ENCODE data around the gene FDXACB1. TPM values are rescaled to one million over a fixed set of nuclear protein-coding genes. Genes with fewer than 3 reads are reported as not detected.

Gene FDXACB1
- total RNA-seq, 3 donors from 2014 or later (not counting 1 experiment from before 2014, with no cell fraction given), result 2.0 to 4.0 (median 3.3) TPM

DNA sequence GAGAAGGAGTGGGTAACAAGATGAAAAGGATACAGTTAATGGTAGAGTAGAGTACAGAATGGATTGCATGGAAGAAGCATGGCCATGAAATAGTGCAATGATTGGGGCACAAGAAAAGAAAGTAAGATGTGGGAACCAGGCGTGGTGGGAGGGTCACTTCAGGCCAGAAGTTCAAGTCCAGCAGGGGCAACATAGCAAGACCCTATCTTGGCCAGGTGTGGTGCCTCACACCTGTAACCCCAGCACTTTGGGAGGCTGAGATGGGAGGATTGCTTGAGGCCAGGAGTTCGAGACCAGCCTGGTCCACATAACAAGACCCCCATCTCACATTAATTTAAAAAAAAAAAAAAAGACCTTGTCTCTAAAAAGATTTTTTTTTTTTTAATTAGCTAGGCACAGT lies 38.3 kb upstream of the FDXACB1 start:
- Histone ChIP-seq H3K27me3 (ENCODE audit: control insufficient read depth, insufficient read depth, low read length) (peaks cover 8% of the 10 kb centered on the region), H3K9me3 (ENCODE audit: control insufficient read depth, insufficient read depth, low read length) (no peaks in the 10 kb centered on the region), H3K36me3 (ENCODE audit: control insufficient read depth, insufficient read depth, low read length) (no peaks in the 10 kb centered on the region), H3K4me1 (ENCODE audit: control insufficient read depth, insufficient read depth, low read length) (no peaks in the 10 kb centered on the region), H3K4me3 (ENCODE audit: low read length) (no peak overlapping the region), H3K27ac (ENCODE audit: low read length) (no peak overlapping the region)
- Mint-ChIP-seq H3K36me3 (no peaks in the 10 kb centered on the region), H3K27ac (no peak overlapping the region), H3K27me3 (ENCODE audit: low read depth in 2 of 2) (peaks cover 23 to 38% of the 10 kb centered on the region in 2 donors), H3K9me3 (no peaks in the 10 kb centered on the region), H3K4me1 (no peaks in the 10 kb centered on the region), H3K4me3 (no peak overlapping the region)
- DNase-seq, result no peak
- TF ChIP-seq, protein P1, sequence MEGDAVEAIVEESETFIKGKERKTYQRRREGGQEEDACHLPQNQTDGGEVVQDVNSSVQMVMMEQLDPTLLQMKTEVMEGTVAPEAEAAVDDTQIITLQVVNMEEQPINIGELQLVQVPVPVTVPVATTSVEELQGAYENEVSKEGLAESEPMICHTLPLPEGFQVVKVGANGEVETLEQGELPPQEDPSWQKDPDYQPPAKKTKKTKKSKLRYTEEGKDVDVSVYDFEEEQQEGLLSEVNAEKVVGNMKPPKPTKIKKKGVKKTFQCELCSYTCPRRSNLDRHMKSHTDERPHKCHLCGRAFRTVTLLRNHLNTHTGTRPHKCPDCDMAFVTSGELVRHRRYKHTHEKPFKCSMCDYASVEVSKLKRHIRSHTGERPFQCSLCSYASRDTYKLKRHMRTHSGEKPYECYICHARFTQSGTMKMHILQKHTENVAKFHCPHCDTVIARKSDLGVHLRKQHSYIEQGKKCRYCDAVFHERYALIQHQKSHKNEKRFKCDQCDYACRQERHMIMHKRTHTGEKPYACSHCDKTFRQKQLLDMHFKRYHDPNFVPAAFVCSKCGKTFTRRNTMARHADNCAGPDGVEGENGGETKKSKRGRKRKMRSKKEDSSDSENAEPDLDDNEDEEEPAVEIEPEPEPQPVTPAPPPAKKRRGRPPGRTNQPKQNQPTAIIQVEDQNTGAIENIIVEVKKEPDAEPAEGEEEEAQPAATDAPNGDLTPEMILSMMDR (IDR thresholded peaks at IDR 0.05), result no peak
- 95% methylated on average over 1 of the region's 2 CpGs for WGBS (ENCODE audit: insufficient coverage)
- intact Hi-C loops (cut with micrococcal nuclease), result no loop called here
- ATAC-seq, result no peak

DNA sequence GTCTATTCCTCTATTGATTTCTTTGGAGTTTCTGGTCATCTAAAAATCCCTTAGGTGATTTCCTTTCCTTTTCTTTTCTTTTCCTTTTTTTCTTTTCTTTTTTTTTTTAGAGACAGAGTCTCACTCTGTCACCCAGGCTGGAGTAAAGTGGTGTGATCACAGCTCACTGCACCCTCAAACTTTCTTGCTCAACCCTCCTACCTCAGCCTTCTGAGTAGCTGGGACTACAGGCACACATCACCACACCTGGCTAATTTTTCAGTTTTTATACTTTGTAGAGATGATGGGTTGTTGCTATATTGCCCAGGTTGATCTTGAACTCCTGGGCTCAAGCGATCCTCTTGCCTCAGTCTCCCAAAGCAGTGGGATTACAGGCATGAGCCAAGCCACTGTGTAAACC lies 37.8 kb upstream of the FDXACB1 start:
- Histone ChIP-seq H3K27me3 (ENCODE audit: control insufficient read depth, insufficient read depth, low read length) (peaks cover 12% of the 10 kb centered on the region), H3K36me3 (ENCODE audit: control insufficient read depth, insufficient read depth, low read length) (no peaks in the 10 kb centered on the region), H3K27ac (ENCODE audit: low read length) (no peak overlapping the region), H3K9me3 (ENCODE audit: control insufficient read depth, insufficient read depth, low read length) (no peaks in the 10 kb centered on the region), H3K4me3 (ENCODE audit: low read length) (no peak overlapping the region), H3K4me1 (ENCODE audit: control insufficient read depth, insufficient read depth, low read length) (no peaks in the 10 kb centered on the region)
- Mint-ChIP-seq H3K27me3 (ENCODE audit: low read depth in 2 of 2) (peaks cover 28 to 41% of the 10 kb centered on the region in 2 donors), H3K4me3 (no peak overlapping the region), H3K9me3 (no peaks in the 10 kb centered on the region), H3K36me3 (no peaks in the 10 kb centered on the region), H3K4me1 (no peaks in the 10 kb centered on the region), H3K27ac (no peak overlapping the region)
- DNase-seq, result no peak
- intact Hi-C loops (cut with micrococcal nuclease), result no loop called here
- TF ChIP-seq, protein P1 (IDR thresholded peaks at IDR 0.05), result no peak
- WGBS (ENCODE audit: insufficient coverage), result 42% methylated on average over 1 of the region's 1 CpG
- ATAC-seq, result no peak

DNA sequence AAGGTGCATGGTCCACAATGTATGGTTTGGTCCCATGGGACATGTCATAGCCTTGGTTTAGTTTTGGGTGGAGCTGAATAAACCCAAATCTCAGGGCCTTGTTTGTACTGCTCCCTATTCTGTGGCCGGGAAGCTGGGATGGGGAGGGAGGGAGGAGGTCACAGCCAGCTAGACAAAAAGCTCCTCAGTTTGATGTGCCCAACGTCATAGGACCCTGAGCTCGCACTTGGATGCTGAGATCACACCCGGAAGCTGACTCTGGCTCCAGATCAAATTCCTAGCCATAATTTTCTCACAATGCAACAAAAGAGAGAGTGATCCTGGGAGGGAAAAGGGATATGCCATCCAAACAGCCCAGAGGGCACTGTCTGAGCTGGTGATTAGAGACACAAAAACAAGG lies 35.0 kb upstream of the FDXACB1 start:
- Mint-ChIP-seq H3K4me1 (no peaks in the 10 kb centered on the region), H3K27me3 (ENCODE audit: low read depth in 2 of 2) (peaks cover 50 to 54% of the 10 kb centered on the region in 2 donors), H3K27ac (no peak overlapping the region), H3K4me3 (no peak overlapping the region), H3K36me3 (no peaks in the 10 kb centered on the region), H3K9me3 (no peaks in the 10 kb centered on the region)
- Histone ChIP-seq H3K36me3 (ENCODE audit: control insufficient read depth, insufficient read depth, low read length) (no peaks in the 10 kb centered on the region), H3K27me3 (ENCODE audit: control insufficient read depth, insufficient read depth, low read length) (peaks cover 15% of the 10 kb centered on the region), H3K4me1 (ENCODE audit: control insufficient read depth, insufficient read depth, low read length) (no peaks in the 10 kb centered on the region), H3K9me3 (ENCODE audit: control insufficient read depth, insufficient read depth, low read length) (no peaks in the 10 kb centered on the region), H3K27ac (ENCODE audit: low read length) (no peak overlapping the region), H3K4me3 (ENCODE audit: low read length) (no peak overlapping the region)
- intact Hi-C loops (cut with micrococcal nuclease), result no loop called here
- TF ChIP-seq, protein P1 (IDR thresholded peaks at IDR 0.05), result no peak
- WGBS (ENCODE audit: insufficient coverage), result 62% methylated on average over 4 of the region's 4 CpGs
- ATAC-seq (no peak), DNase-seq (no peak)

All from natural killer cell (primary cell).